HG03354 (cell line): Measurements from ENCODE around the gene PERP.
"Not testable (repeated sequence)": the region's sequence is repeated elsewhere in the genome, so short reads cannot be mapped to it uniquely, and the experiment has no call there.

Experiments used
- ATAC-seq: cut with Tn5 transposase; IDR thresholded peaks from one replicate; pipeline ENCODE4 v1.9.1; 2021; ENCODE audit warnings: mild to moderate bottlenecking; ENCODE audit not compliant: unreplicated experiment, poor library complexity, severe bottlenecking

PERP gene

DNA sequence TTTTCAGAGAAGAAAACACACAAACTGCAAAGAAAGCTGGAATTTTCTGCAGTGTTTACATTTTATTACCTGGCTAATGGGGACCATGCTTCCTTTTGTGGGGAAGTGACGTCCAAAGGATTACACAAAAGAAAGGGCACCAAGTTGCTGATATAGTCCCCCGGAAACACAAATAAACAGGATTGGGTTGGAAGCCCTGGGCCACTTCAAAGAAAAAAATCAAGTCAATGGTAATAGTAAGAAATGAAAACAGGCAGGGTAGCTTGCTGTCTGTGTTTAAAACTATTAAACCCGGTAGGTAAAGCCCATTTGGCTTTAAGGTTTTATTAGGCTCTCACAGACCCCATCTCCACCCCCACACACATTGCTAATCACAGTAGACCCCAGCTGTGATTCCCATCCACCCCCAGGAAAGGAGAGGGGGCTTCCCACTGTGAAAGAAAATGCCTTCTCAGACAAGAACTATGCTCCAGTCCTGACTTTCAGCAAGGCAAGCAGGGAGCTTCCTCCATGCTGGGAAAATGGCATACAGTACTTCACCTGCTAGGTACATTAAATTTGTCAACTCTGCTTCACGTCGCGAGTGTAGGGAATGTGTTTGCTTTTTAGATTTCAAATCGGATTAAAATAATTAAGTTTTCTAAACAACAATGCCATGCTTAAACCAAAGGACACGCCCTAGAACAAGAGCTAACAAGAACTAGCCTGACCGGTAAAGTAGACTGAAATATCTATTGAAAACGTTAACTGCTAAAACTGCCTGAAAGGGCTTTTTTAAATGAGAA lies 1.1 kb downstream of the PERP start:
- no peak for ATAC-seq

DNA sequence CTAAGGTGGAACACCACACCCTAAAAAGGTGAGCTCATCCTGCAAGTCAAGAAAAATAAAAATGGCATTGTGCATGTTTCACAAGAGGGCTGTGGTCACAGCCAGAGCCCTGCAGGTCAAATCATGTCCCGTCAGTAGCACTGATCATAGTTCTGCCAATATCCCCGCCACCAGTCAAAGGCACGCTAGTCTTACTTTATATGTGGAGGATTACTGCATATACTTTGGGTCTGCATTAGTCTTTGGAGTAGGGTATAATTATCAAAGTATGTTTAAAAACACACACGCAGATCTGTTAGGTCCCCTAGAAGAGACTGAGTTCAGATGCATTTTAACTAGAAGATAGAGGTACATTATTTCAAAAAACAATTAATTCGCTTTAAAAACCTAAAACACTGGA lies 1.8 kb downstream of the PERP start:
- no peak for ATAC-seq

DNA sequence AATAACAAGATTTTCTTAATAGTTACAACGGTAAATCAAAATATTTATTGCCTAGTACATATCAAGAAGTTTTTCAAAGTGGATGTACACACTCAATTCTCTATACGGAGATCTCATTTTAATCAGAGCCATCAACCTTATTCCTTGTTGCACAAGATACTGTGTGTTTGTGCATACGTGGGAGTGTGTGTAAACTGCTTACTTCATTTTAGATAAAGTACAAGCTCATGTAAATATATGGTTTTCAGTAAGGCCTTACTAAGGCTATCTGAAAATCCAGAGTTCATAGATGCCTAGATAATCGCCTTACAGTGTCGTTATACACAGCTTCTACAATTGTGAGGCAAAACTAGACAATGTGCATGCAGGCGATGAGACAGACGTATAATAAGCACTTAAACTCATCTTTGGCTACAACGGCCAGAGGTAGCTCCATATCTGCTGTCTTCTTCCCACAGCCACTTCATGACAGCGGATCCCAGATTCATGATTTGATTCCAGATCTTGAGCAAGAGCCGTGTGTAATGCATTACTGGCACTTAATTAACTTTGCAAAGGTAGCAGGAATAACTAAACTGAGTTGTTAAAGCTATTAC lies 2.5 kb downstream of the PERP start:
- no peak for ATAC-seq

DNA sequence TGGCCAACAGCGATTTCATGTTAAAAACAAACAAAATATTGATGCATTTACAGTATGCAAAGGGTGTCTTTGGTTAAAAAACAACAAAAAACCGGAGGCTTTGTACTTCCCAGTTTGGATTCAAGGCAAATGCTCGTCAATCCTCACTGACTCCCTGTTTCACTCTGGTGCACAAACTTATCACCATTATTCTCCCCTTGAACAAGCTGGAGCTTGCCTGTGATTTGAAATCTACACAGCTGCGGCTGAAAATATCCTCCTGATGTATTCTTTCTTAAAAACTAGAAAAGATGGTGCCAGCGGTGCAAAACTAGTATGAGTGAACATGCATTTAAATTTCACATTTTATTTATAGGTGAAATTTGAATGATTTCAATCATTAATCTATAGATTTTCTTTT lies 3.3 kb downstream of the PERP start:
- ATAC-seq: no peak

DNA sequence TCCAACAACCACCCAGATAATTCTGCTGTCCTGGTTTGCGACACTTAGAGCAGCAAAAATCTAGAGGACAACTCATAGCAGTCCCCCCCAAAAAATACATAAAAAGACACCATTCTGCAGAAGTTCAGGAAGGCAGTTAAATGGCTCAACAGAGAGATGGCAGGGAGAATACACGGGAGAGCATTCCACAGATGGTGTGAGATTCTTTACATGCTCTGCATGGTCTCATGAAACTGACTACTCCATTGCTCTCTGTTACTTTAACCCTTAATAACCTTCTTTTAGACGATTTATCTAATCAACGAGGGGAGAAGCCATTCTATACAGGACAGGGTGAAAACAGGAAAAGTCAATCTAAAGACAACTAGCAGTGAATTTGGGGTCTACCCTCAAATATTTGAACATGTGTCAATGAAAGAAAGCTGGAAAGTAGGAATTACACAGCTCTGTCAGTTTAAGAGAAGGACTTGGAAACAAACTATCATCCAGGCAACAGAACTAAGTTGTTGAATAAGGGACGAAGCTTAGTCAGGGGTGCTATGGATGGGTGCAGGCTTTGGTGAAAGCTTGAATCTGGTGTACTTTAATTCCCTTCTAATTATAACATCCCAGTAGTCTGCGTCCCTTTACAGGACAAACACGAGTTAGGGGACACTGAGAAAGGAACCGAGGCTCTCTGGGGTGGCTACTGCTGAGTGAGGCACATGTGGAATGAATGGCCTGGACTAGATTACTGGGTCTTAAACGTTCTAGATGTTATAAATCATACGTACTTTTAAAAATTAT lies 5.1 kb downstream of the PERP start:
- ATAC-seq: no peak

DNA sequence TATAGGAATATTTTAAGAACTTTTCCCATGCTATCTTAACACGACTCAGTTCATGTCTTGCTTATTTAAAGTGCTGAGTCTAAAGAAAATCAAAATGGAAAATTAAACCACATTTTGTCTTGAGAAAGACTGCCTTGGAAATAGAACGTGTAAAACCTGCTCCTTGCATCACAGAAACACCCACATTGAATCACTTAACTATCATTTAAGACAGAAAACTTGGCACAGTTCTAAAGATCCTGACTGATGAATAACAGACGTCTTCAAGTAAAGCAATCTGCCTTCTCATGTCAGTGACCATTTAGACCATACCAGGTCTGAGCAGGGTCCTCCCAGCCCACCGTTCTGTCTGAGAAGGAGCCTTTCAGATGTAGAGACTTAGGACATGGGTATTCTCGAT lies 7.4 kb downstream of the PERP start:
- ATAC-seq: no peak

DNA sequence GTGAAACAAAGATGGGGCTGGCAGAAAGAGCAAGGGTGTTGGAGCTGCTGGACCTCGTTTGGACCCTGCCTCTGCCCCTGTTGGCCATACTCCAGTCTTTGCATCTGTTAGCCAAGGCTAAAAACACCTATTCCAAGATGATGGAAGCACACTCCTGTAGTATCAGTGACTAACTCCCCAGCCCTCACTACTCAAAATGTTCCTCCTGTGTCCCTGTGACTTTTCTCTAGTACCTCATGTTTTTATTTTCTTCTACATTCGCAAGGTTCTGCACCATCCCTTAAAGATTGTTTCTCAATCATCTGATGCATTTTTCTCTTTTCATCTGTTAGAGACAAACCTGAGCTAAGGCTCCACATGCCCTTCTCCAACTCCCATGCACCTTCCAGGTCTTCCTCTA lies 8.9 kb downstream of the PERP start:
- no peak for ATAC-seq

DNA sequence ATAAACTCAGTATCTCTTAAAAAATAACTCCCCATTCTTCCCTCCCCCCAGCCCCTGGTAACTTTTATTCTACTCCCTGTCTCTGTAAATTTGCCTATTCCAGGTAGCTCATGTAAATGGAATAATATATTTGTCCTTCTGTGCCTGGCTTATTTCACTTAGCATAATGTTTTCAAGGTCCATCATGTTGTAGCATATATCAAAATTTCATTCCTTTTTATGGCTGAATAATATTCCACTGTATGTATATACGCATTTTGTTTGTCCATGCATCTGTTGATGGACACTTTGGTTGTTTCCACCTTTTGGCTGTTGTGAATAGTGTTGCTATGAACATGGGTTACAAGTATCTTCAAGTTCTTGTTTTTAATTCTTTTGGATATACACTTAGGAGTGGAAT lies 13.0 kb downstream of the PERP start:
- ATAC-seq: no peak

DNA sequence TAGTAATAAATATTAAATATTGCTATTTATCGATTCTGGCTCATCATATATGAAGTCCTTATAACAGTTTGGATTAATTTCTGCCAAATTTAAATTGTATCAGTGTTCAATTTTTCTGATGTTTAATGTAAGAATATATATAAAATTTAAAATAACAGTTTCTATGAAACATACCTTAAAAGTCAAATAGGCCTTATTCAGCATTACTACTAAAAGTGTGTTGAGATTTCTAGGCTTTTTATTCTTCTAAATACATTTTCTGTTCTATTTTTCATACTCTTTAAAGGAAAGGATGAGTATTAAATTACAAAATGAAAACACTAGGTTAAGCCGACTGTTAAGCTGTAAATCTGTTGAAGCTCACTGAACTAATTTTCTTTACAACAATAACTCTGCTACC lies 13.6 kb downstream of the PERP start:
- ATAC-seq: no peak

DNA sequence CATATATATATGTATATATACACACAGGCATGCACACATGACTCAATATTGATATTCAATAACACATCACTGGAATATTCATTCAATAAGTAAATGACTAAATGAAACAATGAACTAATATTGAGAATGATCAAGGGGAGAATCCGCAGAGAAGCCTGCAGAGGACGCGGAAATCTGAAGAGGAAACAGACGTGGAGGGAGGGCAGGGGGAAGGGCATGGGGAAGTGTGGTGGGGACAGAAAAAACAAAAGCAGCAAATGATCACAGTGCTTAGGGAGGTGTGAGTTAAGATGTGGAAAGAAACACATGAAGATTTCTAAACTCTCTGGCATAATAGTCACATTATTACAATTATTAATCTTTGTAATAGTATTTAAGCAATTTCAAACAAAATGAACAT lies 14.5 kb downstream of the PERP start:
- ATAC-seq: no peak

DNA sequence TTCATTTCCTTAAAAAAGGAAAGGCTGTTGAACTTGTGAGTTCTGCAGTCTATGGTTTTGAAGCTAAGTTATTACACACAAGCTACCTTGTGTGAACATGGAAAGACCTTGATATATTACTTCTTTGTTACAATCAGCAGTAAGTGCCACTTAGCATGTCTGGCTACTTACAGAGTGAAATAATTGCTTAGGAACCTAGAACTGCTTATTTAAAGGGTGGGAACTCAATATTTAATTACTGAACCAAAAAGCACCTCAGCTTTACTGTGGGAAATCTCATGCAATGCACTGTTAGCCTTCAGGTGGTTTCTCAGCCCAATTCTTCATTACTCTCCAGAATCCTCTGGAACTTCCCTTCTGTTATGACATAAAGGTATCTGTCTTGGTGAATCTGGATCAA lies 17.9 kb downstream of the PERP start:
- no peak for ATAC-seq

DNA sequence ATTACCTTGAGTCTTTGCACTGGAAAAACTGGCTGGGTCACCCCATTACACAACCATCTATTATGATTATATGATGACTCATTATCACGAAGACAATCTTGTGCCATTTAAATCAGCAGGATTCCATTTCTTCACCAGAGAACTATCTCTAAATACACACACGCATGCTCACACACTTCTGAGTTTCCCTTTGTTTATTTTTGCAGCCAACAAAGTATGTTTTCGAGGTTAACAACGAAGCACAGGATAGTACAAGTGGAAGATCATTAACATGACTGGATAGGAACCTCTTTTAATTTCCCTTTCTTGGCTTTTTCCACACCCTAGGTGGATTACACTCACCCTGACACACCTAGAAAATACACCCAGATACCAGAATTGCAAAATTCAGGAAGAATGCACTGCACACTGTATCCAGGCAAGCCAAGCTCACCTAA lies 18.9 kb downstream of the PERP start:
- ATAC-seq: no peak

DNA sequence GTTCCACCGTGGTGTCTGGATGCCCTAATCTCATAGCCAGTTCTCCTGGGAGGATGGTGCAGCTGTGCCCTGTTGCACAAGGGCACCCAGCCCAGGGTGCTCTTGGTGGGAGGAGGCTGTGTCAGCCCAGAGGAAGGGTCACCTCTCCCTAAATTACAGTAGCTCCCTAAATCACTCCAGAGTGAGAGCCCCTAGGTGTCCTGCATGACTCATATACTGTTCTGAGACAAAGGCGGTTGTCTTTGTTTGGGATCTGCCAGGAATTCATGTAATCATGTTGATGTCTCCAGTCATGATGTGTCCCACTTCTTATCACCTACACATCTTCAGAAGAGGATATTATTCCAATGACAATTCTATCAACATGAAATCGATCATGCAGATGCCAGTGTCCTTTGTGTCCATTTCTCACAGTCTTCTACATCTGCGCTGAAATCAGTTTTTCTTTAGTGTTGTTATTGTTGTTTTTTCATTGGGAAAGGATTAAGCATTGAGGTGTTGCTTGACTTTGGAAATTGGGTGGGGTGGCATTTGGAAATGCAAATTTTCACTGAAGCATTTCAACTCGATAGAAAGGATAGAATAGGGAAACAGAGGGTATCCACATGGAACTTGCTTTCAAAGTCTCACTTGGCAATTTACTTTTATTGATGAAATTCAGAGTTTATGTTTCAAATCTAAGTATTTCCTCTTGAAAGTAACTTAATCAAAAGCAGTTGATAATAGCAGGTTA lies 19.5 kb downstream of the PERP start:
- ATAC-seq: no peak

DNA sequence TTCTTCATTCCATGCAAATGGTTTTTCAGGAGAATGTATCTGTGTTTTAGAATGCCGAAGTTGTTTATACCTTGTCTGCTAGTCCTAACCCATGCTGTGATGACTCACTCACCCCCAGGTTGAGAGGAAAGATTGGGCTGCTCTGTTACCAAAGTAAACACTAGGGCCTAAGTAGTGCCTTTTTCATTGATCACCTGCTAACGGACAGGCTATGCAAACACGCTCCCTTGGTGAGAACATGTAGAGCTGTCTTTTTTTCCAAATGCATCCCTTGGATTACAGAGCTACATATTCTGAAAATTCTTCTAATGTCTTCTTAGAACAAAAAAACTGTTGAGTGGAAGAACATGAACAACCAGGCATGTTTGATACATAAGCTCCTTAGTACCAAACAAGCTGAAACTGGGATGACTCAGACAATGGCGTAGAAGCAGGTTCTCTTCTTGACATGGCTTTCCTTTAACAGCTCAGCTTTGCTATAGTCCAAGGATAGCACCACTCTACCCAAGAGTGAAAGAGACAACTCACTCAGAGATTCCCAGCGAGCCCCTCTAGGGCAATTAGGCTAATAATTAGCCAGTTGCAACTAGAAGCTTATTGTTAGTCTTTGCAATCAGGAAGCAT lies 20.5 kb downstream of the PERP start:
- no peak for ATAC-seq

DNA sequence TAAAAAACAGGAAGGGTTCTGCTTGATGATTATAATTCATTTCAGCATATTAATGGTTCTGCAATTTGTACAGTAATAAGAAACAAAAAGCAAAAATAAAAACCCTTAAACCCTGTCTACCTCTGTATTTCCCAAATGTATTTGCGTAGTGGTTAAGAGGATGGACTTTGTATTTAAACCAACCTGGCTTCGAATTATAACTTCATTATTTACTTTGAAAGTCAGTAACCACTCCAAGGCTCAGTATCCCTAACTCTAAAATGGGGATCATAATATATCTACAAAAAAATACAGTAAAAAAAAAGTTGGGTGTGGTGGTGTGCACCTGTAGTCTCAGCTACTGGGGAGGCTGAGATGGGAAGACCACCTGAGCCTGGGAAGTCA lies 21.4 kb downstream of the PERP start:
- no peak for ATAC-seq

DNA sequence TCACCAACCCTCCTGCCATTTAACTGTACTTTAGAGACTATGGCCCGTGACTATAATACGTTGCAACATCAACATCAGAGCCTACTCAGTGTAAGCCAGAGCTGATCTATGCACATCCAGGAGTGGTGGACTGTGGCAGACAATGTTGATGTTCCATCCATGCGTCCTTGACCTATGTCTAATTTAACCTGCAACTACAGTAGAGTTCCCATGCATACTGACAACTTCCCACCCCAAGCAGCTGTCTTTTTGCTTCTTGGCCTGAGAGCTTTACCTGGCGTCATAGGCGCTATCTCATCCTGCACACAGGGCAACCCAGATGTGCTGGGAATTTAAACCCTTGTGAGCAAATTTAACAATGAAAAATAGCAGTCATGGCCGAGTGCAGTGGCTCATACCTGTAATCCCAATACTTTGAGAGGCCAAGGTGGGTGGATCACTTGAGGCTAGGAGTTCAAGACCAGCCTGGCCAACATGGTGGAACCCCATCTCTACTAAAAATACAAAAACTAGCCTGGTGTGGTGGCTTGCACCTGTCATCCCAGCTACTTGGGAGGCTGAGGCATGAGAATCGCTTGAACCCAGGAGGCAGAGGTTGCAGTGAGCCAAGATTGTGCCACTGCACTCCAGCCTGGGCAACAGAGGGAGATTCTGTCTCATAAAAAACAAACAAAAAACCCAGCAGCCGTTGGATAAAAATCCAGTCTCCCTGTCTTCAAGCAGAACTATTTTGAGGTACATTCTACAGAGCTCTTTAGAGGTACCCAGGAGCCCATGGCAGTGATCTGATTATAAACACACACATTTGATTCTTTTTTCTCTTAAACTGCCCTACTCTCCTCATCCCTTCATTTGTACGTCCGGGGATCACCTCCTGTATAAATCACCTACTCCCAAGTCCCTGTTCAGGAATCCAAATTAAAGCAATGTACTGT lies 22.0 kb downstream of the PERP start:
- ATAC-seq: no peak

DNA sequence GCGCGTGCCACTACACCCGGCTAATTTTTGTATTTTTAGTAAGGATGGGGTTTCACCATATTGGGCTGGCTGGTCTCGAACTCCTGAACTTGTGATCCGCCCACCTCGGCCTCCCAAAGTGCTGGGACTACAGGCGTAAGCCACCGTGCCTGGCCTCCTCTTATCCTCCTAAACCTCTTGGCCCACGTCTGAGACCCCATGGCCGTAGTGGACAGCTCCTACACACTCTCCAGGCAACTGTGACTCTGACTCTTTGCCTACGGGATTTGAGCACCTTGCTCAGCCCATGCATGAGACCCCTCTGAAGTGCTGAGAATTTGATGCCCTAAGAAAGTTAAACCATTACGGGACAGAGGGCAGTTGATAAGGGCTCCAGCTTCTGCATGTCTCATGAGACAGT lies 25.0 kb downstream of the PERP start:
- ATAC-seq: no peak

DNA sequence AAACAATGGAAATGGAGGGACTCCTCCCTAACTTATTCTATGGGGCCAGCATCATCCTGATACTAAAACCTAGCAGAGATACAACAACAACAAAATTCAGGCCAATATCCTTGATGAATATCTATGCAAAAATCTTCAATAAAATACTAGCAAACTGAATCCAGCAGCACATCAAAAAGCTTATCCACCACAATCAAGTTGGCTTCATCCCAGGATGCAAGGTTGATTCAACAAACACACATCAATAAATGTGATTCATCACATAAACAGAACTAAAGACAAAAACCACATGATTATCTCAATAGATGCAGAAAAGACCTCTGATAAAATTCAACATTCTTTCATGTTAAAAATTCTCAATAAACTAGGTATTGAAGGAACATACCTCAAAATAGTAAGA lies 27.7 kb downstream of the PERP start:
- not testable (repeated sequence) for ATAC-seq

DNA sequence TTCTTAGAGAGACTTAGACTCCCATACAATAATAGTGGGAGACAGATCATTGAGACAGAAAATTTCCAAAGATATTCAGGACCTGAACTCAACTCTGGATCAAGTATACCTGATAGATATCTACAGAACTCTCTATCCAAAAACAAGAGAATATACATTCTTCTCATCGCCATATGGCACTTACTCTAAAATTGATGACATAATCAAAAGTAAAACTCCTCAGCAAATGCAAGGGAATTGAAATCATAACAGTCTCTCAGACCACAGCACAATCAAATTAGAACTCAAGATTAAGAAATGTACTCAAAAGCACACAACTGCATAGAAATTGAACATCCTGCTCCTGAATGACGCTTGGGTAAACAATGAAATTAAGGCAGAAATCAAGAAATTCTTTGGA lies 28.7 kb downstream of the PERP start:
- no peak for ATAC-seq
